NOMO-1 (cell line): Measurements from ENCODE around the gene ESRRB.
"Not testable (repeated sequence)": the region's sequence is repeated elsewhere in the genome, so short reads cannot be mapped to it uniquely, and the experiment has no call there.

Experiments used
- DNase-seq, 2 experiments: peaks; one replicate each; lab custom pipeline; 2025; ENCODE audit not compliant: unreplicated experiment in 2 of 2; lab: John Stamatoyannopoulos, UW

The ESRRB gene

DNA sequence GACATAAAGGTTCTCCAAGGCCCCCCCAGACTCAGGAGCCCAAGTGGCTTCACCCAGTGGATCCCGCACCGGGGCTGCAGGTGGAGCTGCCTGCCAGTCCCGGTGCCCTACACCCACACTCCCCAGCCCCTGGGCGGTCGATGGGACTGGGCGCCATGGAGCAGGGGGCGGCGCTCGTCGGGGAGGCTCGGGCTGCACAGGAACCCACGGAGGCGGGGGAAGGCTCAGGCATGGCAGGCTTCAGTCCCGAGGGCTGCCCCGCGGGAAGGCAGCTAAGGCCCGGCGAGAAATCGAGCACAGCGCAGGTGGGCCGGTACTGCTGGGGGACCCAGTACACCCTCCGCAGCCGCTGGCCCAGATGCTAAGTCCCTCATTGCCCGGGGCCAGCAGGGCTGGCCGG, 160.7 kb downstream of the ESRRB start:
- not testable (repeated sequence) for DNase-seq

- DNase-seq: no peak
These were observed 162.1 kb downstream of the ESRRB start for GRCh38 chr14:76537906-76538647.

- no peak for DNase-seq
These were observed 162.7 kb downstream of the ESRRB start for GRCh38 chr14:76538648-76539008.

DNA sequence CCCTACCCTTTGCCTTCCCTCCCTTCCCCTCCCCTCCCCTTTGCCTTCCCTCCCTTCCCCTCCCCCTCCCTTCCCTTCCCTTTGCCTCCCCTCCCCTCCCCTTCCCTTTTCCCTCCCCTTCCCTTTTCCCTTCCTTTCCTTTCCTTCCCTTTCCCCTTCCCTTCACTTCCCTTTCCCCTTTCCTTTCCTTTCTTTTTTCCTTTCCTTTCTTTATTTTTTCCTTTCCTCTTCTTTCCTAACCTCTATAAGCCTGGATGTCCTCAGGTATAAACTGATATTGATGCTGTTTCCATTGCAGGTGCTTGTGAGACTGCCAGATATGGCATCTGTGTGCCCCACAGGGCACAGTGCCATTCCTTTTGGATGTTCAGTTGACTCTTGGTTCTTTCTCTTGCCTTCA, 163.2 kb downstream of the ESRRB start:
- no peak for DNase-seq

DNA sequence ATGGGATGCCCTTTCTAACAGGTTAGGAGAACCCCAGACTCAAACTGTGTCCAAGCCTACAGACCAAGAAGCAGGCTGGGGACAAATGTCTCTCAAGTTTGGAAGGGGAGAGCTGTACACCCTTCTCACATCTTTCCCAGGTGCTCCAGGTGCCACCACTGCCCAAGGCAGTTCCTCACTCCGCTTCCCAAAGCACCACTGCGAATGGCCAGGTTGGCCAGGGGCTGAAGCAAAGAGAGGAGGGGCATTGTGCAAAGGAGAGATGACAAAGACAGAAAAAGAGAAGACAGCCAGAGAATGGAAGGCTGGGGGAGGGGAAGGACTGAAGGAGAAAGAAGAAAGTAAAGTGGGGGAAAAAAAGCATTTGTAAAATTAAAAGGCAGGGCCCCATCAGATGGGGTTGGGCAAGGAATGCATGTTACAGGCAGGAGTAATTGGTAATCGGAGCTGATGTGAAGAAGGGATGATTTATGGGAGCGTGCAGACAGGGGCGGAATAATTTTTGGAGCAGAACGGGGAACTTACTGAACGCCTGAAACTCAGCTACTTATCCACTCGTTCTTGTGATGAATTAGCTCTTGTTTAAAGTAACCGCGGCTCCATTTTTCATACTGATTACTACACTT, 165.8 kb downstream of the ESRRB start:
- peak; percentile 54 to 70 for DNase-seq

DNA sequence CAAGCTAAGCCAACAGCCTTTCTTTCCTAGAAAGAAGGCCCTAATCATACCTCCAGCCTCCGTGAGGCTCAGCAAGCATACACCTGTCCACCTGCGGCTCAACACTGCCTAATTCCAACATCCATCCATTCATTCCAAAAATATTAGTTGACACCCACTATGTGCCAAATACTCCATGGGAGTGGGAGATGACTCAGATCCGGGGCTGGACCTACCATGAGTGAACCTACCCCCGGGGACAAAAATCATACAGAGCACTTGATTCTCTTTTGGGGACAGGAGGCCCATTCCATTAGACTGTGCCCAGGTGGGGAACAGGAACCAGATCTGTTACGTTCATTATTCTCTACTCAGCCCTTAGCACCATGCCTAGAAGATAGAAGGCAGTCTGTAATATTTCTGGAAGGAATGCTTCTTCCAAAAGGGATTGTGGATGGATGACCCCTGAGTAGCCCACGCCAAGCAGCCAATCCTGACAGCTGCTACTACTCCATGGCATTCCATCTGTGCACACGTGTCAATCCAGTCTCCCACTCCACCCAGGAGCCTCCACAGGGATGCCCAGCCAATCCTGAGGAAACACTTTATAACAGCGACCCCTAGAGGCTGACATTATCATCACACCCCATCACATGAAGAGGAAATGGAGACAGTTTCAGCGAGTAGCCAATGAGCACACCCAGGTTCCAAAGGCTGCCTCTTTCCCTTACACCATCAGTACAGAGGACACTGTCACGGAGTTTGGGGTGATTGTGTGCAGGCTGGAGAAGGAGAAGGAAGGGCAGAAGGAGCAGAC, 170.7 kb downstream of the ESRRB start:
- DNase-seq: peak; percentile 20 to 42

DNA sequence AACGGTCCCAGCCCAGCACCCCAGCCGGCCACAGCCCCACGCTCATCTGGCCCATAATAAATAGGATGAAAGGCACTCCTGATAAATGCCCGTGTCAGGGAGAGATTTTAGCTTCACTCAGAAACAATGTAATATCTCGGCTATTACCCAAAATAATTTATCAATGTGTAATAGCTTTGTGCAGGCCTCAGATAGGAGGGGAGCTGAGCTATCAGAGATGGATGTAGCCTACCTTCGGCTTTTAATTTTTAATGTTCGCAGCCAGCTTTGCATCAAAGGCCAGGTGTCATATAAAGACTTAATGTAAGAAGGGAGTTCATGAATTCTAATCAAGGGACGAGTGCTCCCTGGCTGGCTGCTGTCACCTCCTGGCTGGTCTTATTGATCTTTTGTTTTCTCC, 171.9 kb downstream of the ESRRB start:
- DNase-seq: no peak

GRCh38 chr14:76550534-76550933, 174.6 kb downstream of the ESRRB start:
- peak in 1 of 2 experiments; percentile 5 for DNase-seq

DNA sequence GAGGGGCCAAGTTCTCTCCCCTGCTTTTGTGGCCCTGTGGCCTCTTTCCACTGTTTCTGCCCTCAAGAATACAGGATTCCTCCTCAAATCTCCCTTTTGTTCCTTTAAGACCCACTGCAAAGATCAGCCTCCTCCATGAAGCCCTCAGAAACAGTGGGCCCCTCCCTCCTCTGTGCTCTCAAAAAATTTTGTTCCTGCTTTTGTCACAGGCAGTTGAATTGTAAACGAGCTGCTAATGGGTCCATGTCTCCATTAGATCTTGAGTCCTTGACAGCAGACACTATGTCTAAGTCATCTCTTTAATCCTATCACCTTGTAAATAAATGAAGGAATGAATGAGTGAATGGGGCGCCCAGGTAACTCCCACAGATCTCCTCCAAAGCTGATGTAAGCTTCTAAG, 175.2 kb downstream of the ESRRB start:
- DNase-seq: no peak
